SU-DHL-6 (cell line): ENCODE results near the gene DIAPH1.

Experiments
- H2AFZ ChIP-seq: fragments of 200-600 bp; sonication (generic); 2 replicates; pipeline ENCODE4 v1.6.1; 2014; ENCODE audit warnings: low read depth, mild to moderate bottlenecking, moderate library complexity, mixed read lengths, antibody characterized with exemption, low read length; ENCODE audit not compliant: severe bottlenecking
- H3F3A ChIP-seq: fragments of 200-600 bp; shearing (Covaris generic); 2 replicates; pipeline ENCODE4 v1.6.0; 2016; ENCODE audit warnings: antibody characterized with exemption, mild to moderate bottlenecking; ENCODE audit not compliant: insufficient read depth
- H3K27ac ChIP-seq: fragments of 200-600 bp; sonication (generic); 2 replicates; pipeline ENCODE4 v1.5.1; 2016; ENCODE audit warnings: low read depth, mild to moderate bottlenecking, low read length, moderate library complexity, mixed read lengths
- H3K27me3 ChIP-seq: fragments of 200-600 bp; sonication (generic), shearing (Covaris generic); 2 replicates; pipeline ENCODE4 v1.6.0; 2014; ENCODE audit warnings: mild to moderate bottlenecking, low read length
- H3K36me3 ChIP-seq: fragments of 200-600 bp; sonication (generic); 2 replicates; pipeline ENCODE4 v1.6.1; 2014; ENCODE audit warnings: mild to moderate bottlenecking, low read length, mixed read lengths
- H3K4me2 ChIP-seq: fragments of 300-600, 200-600 bp; shearing (Covaris generic), sonication (generic); 2 replicates; pipeline ENCODE4 v1.6.0; 2014; ENCODE audit warnings: low read length, low read depth, mild to moderate bottlenecking; ENCODE audit not compliant: poor library complexity, severe bottlenecking
- H3K4me3 ChIP-seq: fragments of 200-600 bp; sonication (generic); 2 replicates; pipeline ENCODE4 v1.5.1; 2014; ENCODE audit warnings: antibody characterized with exemption, low read length, mild to moderate bottlenecking, mixed read lengths; ENCODE audit not compliant: insufficient read depth, poor library complexity, severe bottlenecking
- H3K79me2 ChIP-seq: fragments of 200-600 bp; sonication (generic); 2 replicates; pipeline ENCODE4 v1.6.1; 2014; ENCODE audit warnings: mild to moderate bottlenecking, low read length, moderate library complexity; ENCODE audit not compliant: insufficient read depth
- H3K9ac ChIP-seq: fragments of 200-600 bp; sonication (generic); 2 replicates; pipeline ENCODE4 v1.7.0; 2014; ENCODE audit warnings: mild to moderate bottlenecking, low read length
- H3K9me2 ChIP-seq: fragments of 200-600 bp; sonication (generic); replicated peaks from 2 replicates; pipeline ENCODE4 v1.6.1; 2014; ENCODE audit warnings: low read length; ENCODE audit not compliant: insufficient read depth
- H3K9me3 ChIP-seq: fragments of 200-600 bp; sonication (generic); 2 replicates; pipeline ENCODE4 v1.6.1; 2014; ENCODE audit warnings: low read length, mixed read lengths; ENCODE audit not compliant: insufficient read depth
- H4K20me1 ChIP-seq: fragments of 200-600 bp; sonication (generic); 2 replicates; pipeline ENCODE4 v1.6.1; 2014; ENCODE audit warnings: low read depth, mild to moderate bottlenecking, antibody characterized with exemption, low read length, moderate library complexity, mixed read lengths
- EZH2phosphoT487 ChIP-seq: fragments of 200-600 bp; sonication (generic), shearing (Covaris generic); conservative IDR thresholded peaks from 2 replicates; pipeline ENCODE4 v1.6.1; 2018; ENCODE audit warnings: mild to moderate bottlenecking, antibody characterized with exemption, low read length, moderate library complexity, mixed read lengths
- TF ChIP-seq, protein P1 (sequence below): fragments of 200-600 bp; sonication (generic); IDR thresholded peaks from one replicate; pipeline ENCODE4 v1.5.1; 2017; ENCODE audit warnings: antibody characterized with exemption, mild to moderate bottlenecking, low read length, moderate library complexity; ENCODE audit not compliant: insufficient read depth, poor library complexity, severe bottlenecking

The DIAPH1 gene

DNA sequence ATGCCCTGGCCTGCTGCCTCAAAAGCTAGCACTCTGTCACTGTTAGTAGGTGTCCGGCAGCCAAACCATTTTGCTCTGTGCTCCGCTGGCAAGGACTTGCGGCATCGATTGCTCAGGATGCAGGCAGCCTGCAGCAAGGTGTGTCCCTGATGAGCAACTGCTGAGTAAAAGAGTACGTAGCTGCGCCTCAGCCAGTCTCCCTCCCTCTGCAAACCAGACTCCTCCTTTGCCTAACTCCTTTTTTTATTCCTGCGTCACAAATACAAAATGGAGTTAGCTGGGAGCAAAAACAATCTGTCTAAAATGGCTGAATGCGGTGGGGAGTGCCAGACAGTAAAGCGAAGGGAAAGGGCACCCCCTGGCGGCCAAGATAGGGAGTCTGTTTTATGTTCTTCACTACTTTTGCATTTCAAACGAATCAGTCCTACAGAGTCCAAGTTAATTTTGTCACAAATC lies 61.1 kb downstream of the DIAPH1 start:
- Histone ChIP-seq H2AFZ (no peak overlapping the region), H3K27me3 (no peaks in the 10 kb centered on the region), H3K4me3 (no peak overlapping the region), H3K9ac (peak overlapping the region; percentile 18), H3K79me2 (no peaks in the 10 kb centered on the region), H3K9me2 (no peaks in the 10 kb centered on the region), H3F3A (peaks cover 12% of the 10 kb centered on the region; the same call in 1 of the 2 replicates), H3K27ac (peak overlapping the region; percentile 52; the same call in 1 of the 2 replicates), H4K20me1 (no peaks in the 10 kb centered on the region), H3K4me2 (peak overlapping the region; percentile 8), H3K9me3 (no peaks in the 10 kb centered on the region), H3K36me3 (no peaks in the 10 kb centered on the region)
- no peak for TF ChIP-seq EZH2phosphoT487
- TF ChIP-seq, protein P1, sequence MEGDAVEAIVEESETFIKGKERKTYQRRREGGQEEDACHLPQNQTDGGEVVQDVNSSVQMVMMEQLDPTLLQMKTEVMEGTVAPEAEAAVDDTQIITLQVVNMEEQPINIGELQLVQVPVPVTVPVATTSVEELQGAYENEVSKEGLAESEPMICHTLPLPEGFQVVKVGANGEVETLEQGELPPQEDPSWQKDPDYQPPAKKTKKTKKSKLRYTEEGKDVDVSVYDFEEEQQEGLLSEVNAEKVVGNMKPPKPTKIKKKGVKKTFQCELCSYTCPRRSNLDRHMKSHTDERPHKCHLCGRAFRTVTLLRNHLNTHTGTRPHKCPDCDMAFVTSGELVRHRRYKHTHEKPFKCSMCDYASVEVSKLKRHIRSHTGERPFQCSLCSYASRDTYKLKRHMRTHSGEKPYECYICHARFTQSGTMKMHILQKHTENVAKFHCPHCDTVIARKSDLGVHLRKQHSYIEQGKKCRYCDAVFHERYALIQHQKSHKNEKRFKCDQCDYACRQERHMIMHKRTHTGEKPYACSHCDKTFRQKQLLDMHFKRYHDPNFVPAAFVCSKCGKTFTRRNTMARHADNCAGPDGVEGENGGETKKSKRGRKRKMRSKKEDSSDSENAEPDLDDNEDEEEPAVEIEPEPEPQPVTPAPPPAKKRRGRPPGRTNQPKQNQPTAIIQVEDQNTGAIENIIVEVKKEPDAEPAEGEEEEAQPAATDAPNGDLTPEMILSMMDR = peak; percentile 83

DNA sequence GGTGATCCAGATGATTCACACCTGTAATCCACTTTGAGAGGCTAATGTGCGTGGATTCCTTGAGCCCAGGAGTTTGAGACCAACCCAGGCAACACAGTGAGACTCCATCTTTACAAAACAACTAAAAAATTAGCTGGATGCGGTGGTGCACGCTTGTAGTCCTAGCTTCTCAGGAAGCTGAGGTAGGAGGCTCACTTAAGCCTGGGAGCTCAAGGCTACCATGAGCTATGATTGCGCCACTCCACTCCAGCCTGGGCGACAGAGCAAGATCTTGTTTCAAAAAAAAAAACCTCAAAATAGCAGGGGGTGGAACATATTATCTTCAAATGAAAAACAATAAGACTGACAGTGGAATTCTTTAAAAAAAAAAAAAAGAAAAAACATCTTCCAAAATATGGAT lies 70.9 kb downstream of the DIAPH1 start:
- no peak overlapping the region for H3K9ac ChIP-seq
- H3K79me2 ChIP-seq = peaks cover 38% of the 10 kb centered on the region
- no peak overlapping the region for H3K4me3 ChIP-seq
- TF ChIP-seq EZH2phosphoT487 = no peak
- TF ChIP-seq, protein P1 = no peak
- no peak overlapping the region for H3K27ac ChIP-seq
- peaks cover 6% of the 10 kb centered on the region; the same call in 1 of the 2 replicates for H3K9me3 ChIP-seq
- H2AFZ ChIP-seq = no peak overlapping the region
- H3K4me2 ChIP-seq = no peak overlapping the region
- H3K36me3 ChIP-seq = peaks cover 27% of the 10 kb centered on the region
- H3K9me2 ChIP-seq = no peaks in the 10 kb centered on the region
- H4K20me1 ChIP-seq = no peaks in the 10 kb centered on the region
- H3F3A ChIP-seq = peaks cover 17% of the 10 kb centered on the region
- H3K27me3 ChIP-seq = no peaks in the 10 kb centered on the region

DNA sequence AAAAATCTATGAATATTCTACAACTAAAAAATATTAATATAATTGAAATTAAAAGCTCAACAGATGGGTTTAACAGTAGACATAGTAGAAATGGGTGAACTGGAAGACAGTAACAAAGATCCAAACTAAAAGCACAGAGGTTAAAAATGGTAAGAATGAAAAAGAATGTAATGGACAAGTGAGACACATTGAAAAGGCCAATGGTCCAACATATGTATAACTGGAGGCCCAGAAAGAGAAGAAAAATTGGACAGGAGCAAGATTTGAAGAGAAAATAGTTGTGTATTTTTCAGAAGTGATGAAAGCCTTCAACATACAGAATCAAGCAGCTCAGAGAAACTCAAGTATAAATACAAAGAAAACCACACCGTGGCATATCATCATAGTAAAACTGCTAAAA lies 71.3 kb downstream of the DIAPH1 start:
- no peak overlapping the region for H3K4me3 ChIP-seq
- no peaks in the 10 kb centered on the region for H3K27me3 ChIP-seq
- no peak overlapping the region for H3K27ac ChIP-seq
- H3K79me2 ChIP-seq = peaks cover 38% of the 10 kb centered on the region
- no peaks in the 10 kb centered on the region for H3K9me2 ChIP-seq
- H3F3A ChIP-seq = peaks cover 17% of the 10 kb centered on the region
- TF ChIP-seq, protein P1 = no peak
- TF ChIP-seq EZH2phosphoT487 = no peak
- no peak overlapping the region for H3K9ac ChIP-seq
- peaks cover 6% of the 10 kb centered on the region; the same call in 1 of the 2 replicates for H3K9me3 ChIP-seq
- H3K4me2 ChIP-seq = no peak overlapping the region
- no peak overlapping the region for H2AFZ ChIP-seq
- no peaks in the 10 kb centered on the region for H4K20me1 ChIP-seq
- peaks cover 32% of the 10 kb centered on the region for H3K36me3 ChIP-seq

DNA sequence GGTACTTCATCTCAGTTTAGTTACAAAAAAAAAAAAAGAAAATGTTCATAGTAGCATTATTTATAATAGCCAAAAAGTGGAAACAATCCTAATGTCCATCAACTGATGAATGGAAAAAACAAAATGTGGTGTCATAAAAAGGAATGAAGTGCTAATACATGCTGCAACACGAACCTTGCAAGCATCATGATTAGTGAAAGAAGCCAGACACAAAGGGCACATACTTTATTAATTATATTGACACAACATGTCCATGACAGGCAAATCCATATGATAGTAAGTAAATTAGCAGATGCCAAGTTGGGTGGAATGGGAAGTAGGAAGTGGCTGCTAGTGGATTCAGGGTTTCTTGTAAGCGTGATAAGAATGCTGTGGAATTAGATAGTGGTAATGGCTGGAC lies 75.7 kb downstream of the DIAPH1 start:
- Histone ChIP-seq H3K27ac (no peak overlapping the region), H4K20me1 (no peaks in the 10 kb centered on the region), H3K79me2 (peaks cover 22% of the 10 kb centered on the region), H3K9ac (no peak overlapping the region), H3K36me3 (peaks cover 25% of the 10 kb centered on the region), H3K4me2 (no peak overlapping the region), H3K9me3 (peaks cover 6% of the 10 kb centered on the region; the same call in 1 of the 2 replicates), H3K4me3 (no peak overlapping the region), H2AFZ (no peak overlapping the region), H3F3A (no peaks in the 10 kb centered on the region), H3K27me3 (no peaks in the 10 kb centered on the region), H3K9me2 (no peaks in the 10 kb centered on the region)
- TF ChIP-seq EZH2phosphoT487 = no peak
- TF ChIP-seq, protein P1 = no peak
